Measurements from ENCODE around the gene SLC15A2.
"Not testable (repeated sequence)": the region's sequence is repeated elsewhere in the genome, so short reads cannot be mapped to it uniquely, and the experiment has no call there.

SLC15A2 gene

GRCh38 chr3:121918779-121919483, 24.7 kb downstream of the SLC15A2 start:
- DNase-seq (ENCODE audit: insufficient read length, low spot score): no peak
- no peak for FAIRE-seq
- no peak for TF ChIP-seq POLR2A (IDR thresholded peaks at IDR 0.05; ENCODE audit: low read depth, low read length)
- TF ChIP-seq PAX5 (IDR thresholded peaks at IDR 0.05; ENCODE audit: insufficient read depth, low read length, severe bottlenecking): no peak
- no peak for TF ChIP-seq SPI1 (IDR thresholded peaks at IDR 0.05; ENCODE audit: low read depth, low read length)
- no peak for TF ChIP-seq POU2F2 (IDR thresholded peaks at IDR 0.05; ENCODE audit: low read depth, low read length)
- TF ChIP-seq TAF1 (IDR thresholded peaks at IDR 0.05; ENCODE audit: low read depth, low read length): no peak
- TF ChIP-seq POLR2AphosphoS5 (IDR thresholded peaks at IDR 0.05; ENCODE audit: low read depth, low read length): no peak

DNA sequence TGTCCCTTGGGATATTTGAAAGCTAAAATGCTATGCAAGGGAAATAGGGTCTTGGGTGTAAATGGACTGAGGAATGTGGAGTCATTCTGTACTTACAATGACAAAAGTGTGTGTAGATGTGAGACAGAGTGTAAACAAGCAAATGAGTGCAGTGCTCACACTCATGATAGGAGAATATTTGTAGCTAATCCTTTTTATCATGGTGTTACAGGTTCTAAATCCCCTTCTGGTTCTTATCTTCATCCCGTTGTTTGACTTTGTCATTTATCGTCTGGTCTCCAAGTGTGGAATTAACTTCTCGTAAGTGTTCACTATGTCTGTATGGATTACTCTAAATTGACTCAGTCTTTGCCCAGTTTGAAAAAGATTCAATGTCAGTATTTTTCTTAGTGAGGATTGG, 30.5 kb downstream of the SLC15A2 start:
- DNase-seq (ENCODE audit: insufficient read length, low spot score) (no peak), FAIRE-seq (no peak)
- no peak for TF ChIP-seq POU2F2 (IDR thresholded peaks at IDR 0.05; ENCODE audit: low read depth, low read length)
- no peak for TF ChIP-seq PAX5 (IDR thresholded peaks at IDR 0.05; ENCODE audit: insufficient read depth, low read length, severe bottlenecking)
- no peak for TF ChIP-seq POLR2AphosphoS5 (IDR thresholded peaks at IDR 0.05; ENCODE audit: low read depth, low read length)
- no peak for TF ChIP-seq POLR2A (IDR thresholded peaks at IDR 0.05; ENCODE audit: low read depth, low read length)

DNA sequence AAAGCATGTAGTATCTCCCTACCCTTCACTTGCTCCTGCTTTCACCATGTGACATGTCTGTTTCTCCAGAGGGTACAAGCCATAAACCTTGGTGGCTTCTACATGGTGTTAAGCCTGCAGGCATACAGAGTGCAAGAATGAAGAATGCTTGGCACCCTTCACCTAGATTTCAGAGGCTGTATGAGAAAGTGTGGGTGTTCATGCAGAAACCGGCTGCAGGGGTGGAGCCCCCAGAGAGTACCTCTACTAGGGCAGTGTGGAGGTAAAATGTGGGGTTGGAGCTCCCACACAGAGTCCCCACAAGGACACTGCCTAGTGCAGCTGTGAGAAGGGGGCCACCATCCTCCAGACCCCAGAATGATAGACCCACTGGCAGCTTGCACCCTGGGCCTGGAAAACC, 32.2 kb downstream of the SLC15A2 start:
- DNase-seq (ENCODE audit: insufficient read length, low spot score) (no peak), FAIRE-seq (no peak)
- TF ChIP-seq POU2F2 (IDR thresholded peaks at IDR 0.05; ENCODE audit: low read depth, low read length) (no peak), POLR2AphosphoS5 (IDR thresholded peaks at IDR 0.05; ENCODE audit: low read depth, low read length) (no peak), TAF1 (IDR thresholded peaks at IDR 0.05; ENCODE audit: low read depth, low read length) (no peak), PAX5 (IDR thresholded peaks at IDR 0.05; ENCODE audit: insufficient read depth, low read length, severe bottlenecking) (no peak), POLR2A (IDR thresholded peaks at IDR 0.05; ENCODE audit: low read depth, low read length) (no peak), SPI1 (IDR thresholded peaks at IDR 0.05; ENCODE audit: low read depth, low read length) (no peak)

GRCh38 chr3:121938141-121938855, 44.1 kb downstream of the SLC15A2 start:
- FAIRE-seq; DNase-seq (ENCODE audit: insufficient read length, low spot score): not testable (repeated sequence)

- no peak for DNase-seq (ENCODE audit: insufficient read length, low spot score)
- TF ChIP-seq PAX5 (IDR thresholded peaks at IDR 0.05; ENCODE audit: insufficient read depth, low read length, severe bottlenecking): no peak
- TF ChIP-seq SPI1 (IDR thresholded peaks at IDR 0.05; ENCODE audit: low read depth, low read length): no peak
- TF ChIP-seq TAF1 (IDR thresholded peaks at IDR 0.05; ENCODE audit: low read depth, low read length): no peak
- TF ChIP-seq POU2F2 (IDR thresholded peaks at IDR 0.05; ENCODE audit: low read depth, low read length): no peak
- no peak for TF ChIP-seq POLR2AphosphoS5 (IDR thresholded peaks at IDR 0.05; ENCODE audit: low read depth, low read length)
- no peak for TF ChIP-seq POLR2A (IDR thresholded peaks at IDR 0.05; ENCODE audit: low read depth, low read length)
- no peak for FAIRE-seq
Observed at GRCh38 chr3:121941592-121941991, 47.4 kb downstream of the SLC15A2 start.

DNA sequence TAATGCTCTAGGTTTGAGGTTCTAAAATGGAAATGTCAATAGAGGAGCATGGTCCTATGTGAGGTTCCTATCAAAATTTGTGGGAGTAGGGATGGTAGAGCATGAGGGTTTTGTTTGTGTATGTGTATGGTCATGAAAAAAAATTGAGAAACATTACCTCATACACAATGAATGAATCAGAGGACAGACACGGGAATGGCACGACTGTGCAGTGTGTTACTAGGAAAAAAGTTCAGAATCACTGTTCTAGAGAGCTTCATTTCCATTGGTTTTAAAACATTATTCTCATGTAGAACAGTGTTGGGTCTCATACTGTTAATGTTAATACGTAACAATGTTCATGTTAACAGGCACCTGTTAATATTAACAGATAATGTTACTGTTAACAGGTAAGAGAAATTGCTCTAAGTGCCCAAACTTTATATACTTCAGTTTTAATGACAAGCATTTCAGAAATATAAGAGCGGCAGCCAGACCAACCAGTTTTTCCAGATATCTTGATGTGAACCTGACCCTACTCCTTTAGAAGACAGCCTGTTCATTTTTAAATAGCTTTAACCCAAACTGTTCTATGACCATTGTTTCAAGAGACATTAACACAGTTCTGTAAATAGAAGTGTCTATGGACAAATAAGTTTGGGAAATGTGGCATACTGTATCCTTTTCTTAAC, 48.0 kb downstream of the SLC15A2 start:
- FAIRE-seq: no peak
- no peak for DNase-seq (ENCODE audit: insufficient read length, low spot score)
- no peak for TF ChIP-seq PAX5 (IDR thresholded peaks at IDR 0.05; ENCODE audit: insufficient read depth, low read length, severe bottlenecking)
- no peak for TF ChIP-seq POLR2AphosphoS5 (IDR thresholded peaks at IDR 0.05; ENCODE audit: low read depth, low read length)
- TF ChIP-seq SPI1 (IDR thresholded peaks at IDR 0.05; ENCODE audit: low read depth, low read length): no peak
- TF ChIP-seq POLR2A (IDR thresholded peaks at IDR 0.05; ENCODE audit: low read depth, low read length): no peak
- TF ChIP-seq POU2F2 (IDR thresholded peaks at IDR 0.05; ENCODE audit: low read depth, low read length): no peak
- TF ChIP-seq TAF1 (IDR thresholded peaks at IDR 0.05; ENCODE audit: low read depth, low read length): no peak

GRCh38 chr3:121943431-121943830, 49.2 kb downstream of the SLC15A2 start:
- TF ChIP-seq SPI1 (IDR thresholded peaks at IDR 0.05; ENCODE audit: low read depth, low read length) (no peak), TAF1 (IDR thresholded peaks at IDR 0.05; ENCODE audit: low read depth, low read length) (no peak), POU2F2 (IDR thresholded peaks at IDR 0.05; ENCODE audit: low read depth, low read length) (no peak), PAX5 (IDR thresholded peaks at IDR 0.05; ENCODE audit: insufficient read depth, low read length, severe bottlenecking) (no peak), POLR2AphosphoS5 (IDR thresholded peaks at IDR 0.05; ENCODE audit: low read depth, low read length) (no peak), POLR2A (IDR thresholded peaks at IDR 0.05; ENCODE audit: low read depth, low read length) (no peak)
- FAIRE-seq (no peak), DNase-seq (ENCODE audit: insufficient read length, low spot score) (no peak)

GRCh38 chr3:121948641-121949040, 54.4 kb downstream of the SLC15A2 start:
- TF ChIP-seq SPI1 (IDR thresholded peaks at IDR 0.05; ENCODE audit: low read depth, low read length) (no peak), PAX5 (IDR thresholded peaks at IDR 0.05; ENCODE audit: insufficient read depth, low read length, severe bottlenecking) (no peak), POLR2A (IDR thresholded peaks at IDR 0.05; ENCODE audit: low read depth, low read length) (no peak), TAF1 (IDR thresholded peaks at IDR 0.05; ENCODE audit: low read depth, low read length) (no peak)
- DNase-seq (ENCODE audit: insufficient read length, low spot score) (no peak), FAIRE-seq (no peak)

- no peak for FAIRE-seq
- no peak for DNase-seq (ENCODE audit: insufficient read length, low spot score)
- no peak for TF ChIP-seq POLR2A (IDR thresholded peaks at IDR 0.05; ENCODE audit: low read depth, low read length)
- no peak for TF ChIP-seq PAX5 (IDR thresholded peaks at IDR 0.05; ENCODE audit: insufficient read depth, low read length, severe bottlenecking)
- no peak for TF ChIP-seq POU2F2 (IDR thresholded peaks at IDR 0.05; ENCODE audit: low read depth, low read length)
- no peak for TF ChIP-seq TAF1 (IDR thresholded peaks at IDR 0.05; ENCODE audit: low read depth, low read length)
- no peak for TF ChIP-seq SPI1 (IDR thresholded peaks at IDR 0.05; ENCODE audit: low read depth, low read length)
- no peak for TF ChIP-seq POLR2AphosphoS5 (IDR thresholded peaks at IDR 0.05; ENCODE audit: low read depth, low read length)
Observed at GRCh38 chr3:121951291-121951919, 57.2 kb downstream of the SLC15A2 start.
